HEK293 (cell line): Measurements from ENCODE around the gene MAIP1.

Source experiments
- CTCF ChIA-PET: fragments of 350-600 bp; formaldehyde crosslinking; extraction: SDS; loops from one replicate; lab custom pipeline; 2021; ENCODE audit warnings: antibody characterized with exemption; lab: Yijun Ruan, JAX
- POLR2A ChIA-PET: fragments of 300-600 bp; formaldehyde crosslinking; extraction: SDS; loops from one replicate; lab custom pipeline; 2020; ENCODE audit warnings: antibody characterized with exemption, inconsistent platforms; lab: Yijun Ruan, JAX
- H3K27ac ChIP-seq: fragments of 200-500 bp; sonication (Bioruptor generic); 2 replicates; pipeline ENCODE4 v1.5.1; 2014; ENCODE audit warnings: low read depth, low read length, control low read depth, inconsistent platforms; ENCODE audit errors: extremely low read depth
- H3K36me3 ChIP-seq, 2 experiments: fragments of 200-500 bp in 1 of 2; sonication (Bioruptor generic) in 1 of 2; 1 replicate in 1 of 2; 2 replicates in 1 of 2; pipeline ENCODE4 v1.5.1; 2014 to 2017; ENCODE audit warnings: inconsistent platforms in 2 of 2, low read length in 2 of 2; ENCODE audit not compliant: control insufficient read depth in 2 of 2, insufficient read depth in 1 of 2
- H3K4me1 ChIP-seq: fragments of 200-500 bp; sonication (Bioruptor generic); 2 replicates; pipeline ENCODE4 v1.5.1; 2014; ENCODE audit warnings: mild to moderate bottlenecking, low read length, inconsistent platforms; ENCODE audit not compliant: control insufficient read depth, insufficient read depth
- H3K4me3 ChIP-seq: 2 replicates; pipeline ENCODE4 v1.5.1; 2011; ENCODE audit warnings: low read depth, mild to moderate bottlenecking, control low read depth, low read length, moderate library complexity
- H3K9me3 ChIP-seq: fragments of 200-500 bp; sonication (Bioruptor generic); 2 replicates; pipeline ENCODE4 v1.5.1; 2014; ENCODE audit warnings: low read depth, low read length, inconsistent platforms; ENCODE audit not compliant: control insufficient read depth, insufficient read depth
- ZNF10 ChIP-seq: fragments of 450-650 bp; formaldehyde crosslinking; IDR thresholded peaks from 2 replicates; pipeline ENCODE4 v1.5.1; 2017; ENCODE audit warnings: missing biosample characterization, missing genetic modification characterization
- ZNF114 ChIP-seq: fragments of 450-650 bp; formaldehyde crosslinking; IDR thresholded peaks from 2 replicates; pipeline ENCODE4 v1.5.0; 2017; ENCODE audit warnings: missing biosample characterization, missing genetic modification characterization
- ZNF549 ChIP-seq: fragments of 450-650 bp; IDR thresholded peaks from 2 replicates; pipeline ENCODE4 v1.5.1; 2018; ENCODE audit warnings: missing biosample characterization, missing genetic modification characterization, mild to moderate bottlenecking, inconsistent platforms, moderate library complexity
- ZNF555 ChIP-seq: fragments of 450-650 bp; formaldehyde crosslinking; conservative IDR thresholded peaks from 2 replicates; pipeline ENCODE4 v1.5.1; 2017; ENCODE audit warnings: missing biosample characterization, mild to moderate bottlenecking, missing genetic modification characterization, inconsistent platforms
- ZNF585B ChIP-seq: fragments of 450-650 bp; formaldehyde crosslinking; IDR thresholded peaks from 2 replicates; pipeline ENCODE4 v1.5.1; 2016; ENCODE audit warnings: missing biosample characterization, missing genetic modification characterization
- ZNF629 ChIP-seq: fragments of 450-650 bp; formaldehyde crosslinking; IDR thresholded peaks from 2 replicates; pipeline ENCODE4 v1.5.1; 2017; ENCODE audit warnings: missing biosample characterization, missing genetic modification characterization
- ZNF654 ChIP-seq: fragments of 450-650 bp; formaldehyde crosslinking; IDR thresholded peaks from 2 replicates; pipeline ENCODE4 v1.5.1; 2016; ENCODE audit warnings: low read depth, missing biosample characterization, missing genetic modification characterization
- ZNF791 ChIP-seq: fragments of 450-650 bp; formaldehyde crosslinking; IDR thresholded peaks from 2 replicates; pipeline ENCODE4 v1.5.1; 2016; ENCODE audit warnings: missing biosample characterization, missing genetic modification characterization
- TF ChIP-seq, protein P1 (sequence below): fragments of 450-650 bp; formaldehyde crosslinking; conservative IDR thresholded peaks from 2 replicates; pipeline ENCODE4 v1.5.1; 2016; ENCODE audit warnings: low read depth, missing biosample characterization, missing genetic modification characterization
- TF ChIP-seq, protein P2 (sequence below): fragments of 450-650 bp; formaldehyde crosslinking; IDR thresholded peaks from 2 replicates; pipeline ENCODE4 v1.5.1; 2016; ENCODE audit warnings: missing biosample characterization, missing genetic modification characterization
- TF ChIP-seq, protein P3 (sequence below): fragments of 450-650 bp; formaldehyde crosslinking; IDR thresholded peaks from 2 replicates; pipeline ENCODE4 v1.5.1; 2016; ENCODE audit warnings: missing biosample characterization, missing genetic modification characterization

The MAIP1 gene

GRCh38 chr2:199972088-199972626, 16.8 kb downstream of the MAIP1 start:
- H3K9me3 ChIP-seq = no peaks in the 10 kb centered on the region
- no peak for TF ChIP-seq ZNF114 (tag by site-specific recombination)
- TF ChIP-seq, protein P1, sequence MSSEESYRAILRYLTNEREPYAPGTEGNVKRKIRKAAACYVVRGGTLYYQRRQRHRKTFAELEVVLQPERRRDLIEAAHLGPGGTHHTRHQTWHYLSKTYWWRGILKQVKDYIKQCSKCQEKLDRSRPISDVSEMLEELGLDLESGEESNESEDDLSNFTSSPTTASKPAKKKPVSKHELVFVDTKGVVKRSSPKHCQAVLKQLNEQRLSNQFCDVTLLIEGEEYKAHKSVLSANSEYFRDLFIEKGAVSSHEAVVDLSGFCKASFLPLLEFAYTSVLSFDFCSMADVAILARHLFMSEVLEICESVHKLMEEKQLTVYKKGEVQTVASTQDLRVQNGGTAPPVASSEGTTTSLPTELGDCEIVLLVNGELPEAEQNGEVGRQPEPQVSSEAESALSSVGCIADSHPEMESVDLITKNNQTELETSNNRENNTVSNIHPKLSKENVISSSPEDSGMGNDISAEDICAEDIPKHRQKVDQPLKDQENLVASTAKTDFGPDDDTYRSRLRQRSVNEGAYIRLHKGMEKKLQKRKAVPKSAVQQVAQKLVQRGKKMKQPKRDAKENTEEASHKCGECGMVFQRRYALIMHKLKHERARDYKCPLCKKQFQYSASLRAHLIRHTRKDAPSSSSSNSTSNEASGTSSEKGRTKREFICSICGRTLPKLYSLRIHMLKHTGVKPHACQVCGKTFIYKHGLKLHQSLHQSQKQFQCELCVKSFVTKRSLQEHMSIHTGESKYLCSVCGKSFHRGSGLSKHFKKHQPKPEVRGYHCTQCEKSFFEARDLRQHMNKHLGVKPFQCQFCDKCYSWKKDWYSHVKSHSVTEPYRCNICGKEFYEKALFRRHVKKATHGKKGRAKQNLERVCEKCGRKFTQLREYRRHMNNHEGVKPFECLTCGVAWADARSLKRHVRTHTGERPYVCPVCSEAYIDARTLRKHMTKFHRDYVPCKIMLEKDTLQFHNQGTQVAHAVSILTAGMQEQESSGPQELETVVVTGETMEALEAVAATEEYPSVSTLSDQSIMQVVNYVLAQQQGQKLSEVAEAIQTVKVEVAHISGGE (tag by site-specific recombination) = no peak
- no peak for TF ChIP-seq ZNF629 (tag by site-specific recombination)
- no peak for TF ChIP-seq ZNF10 (tag by site-specific recombination)
- TF ChIP-seq, protein P2, sequence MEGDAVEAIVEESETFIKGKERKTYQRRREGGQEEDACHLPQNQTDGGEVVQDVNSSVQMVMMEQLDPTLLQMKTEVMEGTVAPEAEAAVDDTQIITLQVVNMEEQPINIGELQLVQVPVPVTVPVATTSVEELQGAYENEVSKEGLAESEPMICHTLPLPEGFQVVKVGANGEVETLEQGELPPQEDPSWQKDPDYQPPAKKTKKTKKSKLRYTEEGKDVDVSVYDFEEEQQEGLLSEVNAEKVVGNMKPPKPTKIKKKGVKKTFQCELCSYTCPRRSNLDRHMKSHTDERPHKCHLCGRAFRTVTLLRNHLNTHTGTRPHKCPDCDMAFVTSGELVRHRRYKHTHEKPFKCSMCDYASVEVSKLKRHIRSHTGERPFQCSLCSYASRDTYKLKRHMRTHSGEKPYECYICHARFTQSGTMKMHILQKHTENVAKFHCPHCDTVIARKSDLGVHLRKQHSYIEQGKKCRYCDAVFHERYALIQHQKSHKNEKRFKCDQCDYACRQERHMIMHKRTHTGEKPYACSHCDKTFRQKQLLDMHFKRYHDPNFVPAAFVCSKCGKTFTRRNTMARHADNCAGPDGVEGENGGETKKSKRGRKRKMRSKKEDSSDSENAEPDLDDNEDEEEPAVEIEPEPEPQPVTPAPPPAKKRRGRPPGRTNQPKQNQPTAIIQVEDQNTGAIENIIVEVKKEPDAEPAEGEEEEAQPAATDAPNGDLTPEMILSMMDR = no peak
- no peak for TF ChIP-seq ZNF585B (tag by site-specific recombination)
- no peak for TF ChIP-seq ZNF549 (tag by site-specific recombination)
- TF ChIP-seq, protein P3, sequence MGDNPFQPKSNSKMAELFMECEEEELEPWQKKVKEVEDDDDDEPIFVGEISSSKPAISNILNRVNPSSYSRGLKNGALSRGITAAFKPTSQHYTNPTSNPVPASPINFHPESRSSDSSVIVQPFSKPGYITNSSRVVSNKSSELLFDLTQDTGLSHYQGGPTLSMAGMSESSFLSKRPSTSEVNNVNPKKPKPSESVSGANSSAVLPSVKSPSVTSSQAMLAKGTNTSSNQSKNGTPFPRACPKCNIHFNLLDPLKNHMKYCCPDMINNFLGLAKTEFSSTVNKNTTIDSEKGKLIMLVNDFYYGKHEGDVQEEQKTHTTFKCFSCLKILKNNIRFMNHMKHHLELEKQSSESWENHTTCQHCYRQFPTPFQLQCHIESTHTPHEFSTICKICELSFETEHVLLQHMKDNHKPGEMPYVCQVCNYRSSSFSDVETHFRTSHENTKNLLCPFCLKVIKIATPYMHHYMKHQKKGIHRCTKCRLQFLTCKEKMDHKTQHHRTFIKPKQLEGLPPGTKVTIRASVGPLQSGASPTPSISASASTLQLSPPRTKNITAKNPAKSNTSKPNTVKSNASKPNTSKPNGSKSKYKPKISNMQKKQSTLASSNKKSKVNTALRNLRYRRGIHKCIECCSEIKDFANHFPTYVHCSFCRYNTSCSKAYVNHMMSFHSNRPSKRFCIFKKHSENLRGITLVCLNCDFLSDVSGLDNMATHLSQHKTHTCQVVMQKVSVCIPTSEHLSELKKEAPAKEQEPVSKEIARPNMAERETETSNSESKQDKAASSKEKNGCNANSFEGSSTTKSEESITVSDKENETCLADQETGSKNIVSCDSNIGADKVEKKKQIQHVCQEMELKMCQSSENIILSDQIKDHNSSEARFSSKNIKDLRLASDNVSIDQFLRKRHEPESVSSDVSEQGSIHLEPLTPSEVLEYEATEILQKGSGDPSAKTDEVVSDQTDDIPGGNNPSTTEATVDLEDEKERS (tag by site-specific recombination) = no peak
- TF ChIP-seq, all 188 proteins: peak for 0
- H3K4me1 ChIP-seq = no peaks in the 10 kb centered on the region
- ChIA-PET POLR2A (no interaction called here), CTCF (interaction anchor here (1.2 to 1.4 kb wide), 2 partner anchors 511 to 763 kb away, joined by 3 read pairs; no protein-coding TSS in a partner anchor)
- H3K27ac ChIP-seq = no peak overlapping the region
- H3K36me3 ChIP-seq = peaks cover 6 to 20% of the 10 kb centered on the region in 2 experiments; a peak in 2 of 3 replicates
- H3K4me3 ChIP-seq = no peak overlapping the region

GRCh38 chr2:199973703-199974102, 18.3 kb downstream of the MAIP1 start:
- peaks cover 6 to 15% of the 10 kb centered on the region in 2 experiments; a peak in 2 of 3 replicates for H3K36me3 ChIP-seq
- POLR2A ChIA-PET = no interaction called here
- no peak for TF ChIP-seq ZNF555
- TF ChIP-seq, protein P2 = peak; percentile 58; the same call in 1 of the 2 replicates
- no peak for TF ChIP-seq ZNF791 (tag by site-specific recombination)
- peak; percentile 87 for TF ChIP-seq ZNF654 (tag by site-specific recombination)
- no peaks in the 10 kb centered on the region for H3K4me1 ChIP-seq
- no peak overlapping the region for H3K27ac ChIP-seq
- CTCF ChIA-PET = interaction anchor here (0.6 to 2.9 kb wide), 22 partner anchors 11 to 928 kb away, joined by 3 to 14 read pairs (median 3); no protein-coding TSS in a partner anchor
- H3K9me3 ChIP-seq = no peaks in the 10 kb centered on the region
- no peak overlapping the region for H3K4me3 ChIP-seq
